H7 (cell line): ENCODE measurements around the gene VEGFB. TPM values are rescaled to one million over a fixed set of nuclear protein-coding genes. Genes with fewer than 3 reads are reported as not detected.

Source experiments
- DNase-seq: peaks from one replicate; pipeline ENCODE4 v3.0.0; 2012
- H3K27me3 ChIP-seq: 2 replicates; pipeline ENCODE4 v1.6.0; 2011; ENCODE audit warnings: mild to moderate bottlenecking, low read length; ENCODE audit not compliant: control insufficient read depth, insufficient read depth
- H3K36me3 ChIP-seq: replicated peaks from 2 replicates; pipeline ENCODE4 v1.5.1; 2011; ENCODE audit warnings: low read length; ENCODE audit not compliant: control insufficient read depth, insufficient read depth
- H3K4me3 ChIP-seq: 2 replicates; pipeline ENCODE4 v1.5.1; 2011; ENCODE audit warnings: low read depth, mild to moderate bottlenecking, control low read depth, low read length, moderate library complexity; ENCODE audit not compliant: insufficient read depth
- total RNA-seq: library from RNA; depleted of rRNA; stranded (reverse); fragments of >200 nt; shearing (Covaris generic); gene quantifications from 2 replicates; pipeline ENCODE4 v1.2.3, GENCODE V29; 2014

VEGFB gene
- total RNA-seq, 1 experiment from 2014 or later = 17.6 TPM

- Histone ChIP-seq H3K36me3 (peaks cover 18% of the 10 kb centered on the region), H3K4me3 (no peak overlapping the region)
- peak; percentile 52 for DNase-seq
Measured at GRCh38 chr11:64207256-64208085, 26.9 kb upstream of the VEGFB start.

GRCh38 chr11:64208086-64208795, 26.1 kb upstream of the VEGFB start:
- Histone ChIP-seq H3K27me3 (no peaks in the 10 kb centered on the region), H3K36me3 (peaks cover 11% of the 10 kb centered on the region), H3K4me3 (no peak overlapping the region)
- DNase-seq = peak; percentile 60

More at GRCh38 chr11:64207256-64208085, 26.9 kb upstream of the VEGFB start:
- H3K27me3 ChIP-seq = no peaks in the 10 kb centered on the region

GRCh38 chr11:64208796-64209562, 25.4 kb upstream of the VEGFB start:
- Histone ChIP-seq H3K4me3 (no peak overlapping the region), H3K36me3 (peaks cover 10% of the 10 kb centered on the region), H3K27me3 (no peaks in the 10 kb centered on the region)
- DNase-seq = peak; percentile 58

- H3K27me3 ChIP-seq = no peaks in the 10 kb centered on the region
- DNase-seq = no peak
Measured at GRCh38 chr11:64209563-64209843, 24.9 kb upstream of the VEGFB start.

GRCh38 chr11:64210301-64211020, 23.9 kb upstream of the VEGFB start:
- H3K36me3 ChIP-seq = peaks cover 9% of the 10 kb centered on the region
- no peak overlapping the region for H3K4me3 ChIP-seq
- DNase-seq = peak; percentile 51
- H3K27me3 ChIP-seq = no peaks in the 10 kb centered on the region

More at GRCh38 chr11:64209563-64209843, 24.9 kb upstream of the VEGFB start:
- Histone ChIP-seq H3K36me3 (peaks cover 10% of the 10 kb centered on the region), H3K4me3 (no peak overlapping the region)

- H3K27me3 ChIP-seq = no peaks in the 10 kb centered on the region
- no peak overlapping the region for H3K4me3 ChIP-seq
- DNase-seq = peak; percentile 59
- H3K36me3 ChIP-seq = peaks cover under 1% of the 10 kb centered on the region
Measured at GRCh38 chr11:64211181-64211872, 23.1 kb upstream of the VEGFB start.

- H3K36me3 ChIP-seq = no peaks in the 10 kb centered on the region
- DNase-seq = peak; percentile 67
- no peak overlapping the region for H3K4me3 ChIP-seq
- no peaks in the 10 kb centered on the region for H3K27me3 ChIP-seq
Measured at GRCh38 chr11:64216879-64217278, 17.5 kb upstream of the VEGFB start.

- Histone ChIP-seq H3K4me3 (no peak overlapping the region), H3K36me3 (no peaks in the 10 kb centered on the region; the same call in 1 of the 2 replicates), H3K27me3 (no peaks in the 10 kb centered on the region)
- no peak for DNase-seq
Measured at GRCh38 chr11:64218628-64219353, 15.6 kb upstream of the VEGFB start.

- H3K36me3 ChIP-seq = no peaks in the 10 kb centered on the region; the same call in none of the 2 replicates
- H3K27me3 ChIP-seq = no peaks in the 10 kb centered on the region
- DNase-seq = no peak
- no peak overlapping the region for H3K4me3 ChIP-seq
Measured at GRCh38 chr11:64219354-64219684, 15.1 kb upstream of the VEGFB start.

- H3K27me3 ChIP-seq = no peaks in the 10 kb centered on the region
- DNase-seq = no peak
- no peak overlapping the region for H3K4me3 ChIP-seq
- H3K36me3 ChIP-seq = no peaks in the 10 kb centered on the region; the same call in none of the 2 replicates
Measured at GRCh38 chr11:64219755-64220154, 14.6 kb upstream of the VEGFB start.

- Histone ChIP-seq H3K4me3 (no peak overlapping the region), H3K27me3 (no peaks in the 10 kb centered on the region), H3K36me3 (no peaks in the 10 kb centered on the region; the same call in none of the 2 replicates)
- DNase-seq = no peak
Measured at GRCh38 chr11:64220271-64220670, 14.1 kb upstream of the VEGFB start.

- no peak for DNase-seq
- Histone ChIP-seq H3K27me3 (no peaks in the 10 kb centered on the region), H3K36me3 (no peaks in the 10 kb centered on the region; the same call in none of the 2 replicates), H3K4me3 (no peak overlapping the region)
Measured at GRCh38 chr11:64220798-64221197, 13.6 kb upstream of the VEGFB start.

- Histone ChIP-seq H3K36me3 (no peaks in the 10 kb centered on the region; the same call in none of the 2 replicates), H3K27me3 (no peaks in the 10 kb centered on the region), H3K4me3 (no peak overlapping the region)
- no peak for DNase-seq
Measured at GRCh38 chr11:64222651-64223000, 11.8 kb upstream of the VEGFB start.
